Hematopoietic multipotent progenitor cell (in vitro differentiated cells): ENCODE results near the gene ATP8A2. TPM values are rescaled to one million over a fixed set of nuclear protein-coding genes. Genes with fewer than 3 reads are reported as not detected.
"Not testable (repeated sequence)": the region's sequence is repeated elsewhere in the genome, so short reads cannot be mapped to it uniquely, and the experiment has no call there.

Source experiments
- DNase-seq, 3 donors: peaks; one replicate each; pipeline ENCODE4 v3.0.0-alpha.2; 2011 to 2015; ENCODE audit warnings: low read depth in 2 of 3, low spot score in 2 of 3
- total RNA-seq: library from RNA; depleted of rRNA; stranded (reverse); fragments of >200 nt; gene quantifications from one replicate; pipeline ENCODE4 v1.2.3, GENCODE V29; 2012

ATP8A2 gene
- total RNA-seq, 1 donor: under 0.01 TPM

GRCh38 chr13:25784119-25784518 lies 412.3 kb downstream of the ATP8A2 start:
- no peak for DNase-seq

- not testable (repeated sequence) for DNase-seq
These were observed 418.4 kb downstream of the ATP8A2 start for GRCh38 chr13:25790137-25790536.

GRCh38 chr13:25795277-25795676 lies 423.5 kb downstream of the ATP8A2 start:
- DNase-seq: no peak

GRCh38 chr13:25796474-25796873 lies 424.7 kb downstream of the ATP8A2 start:
- no peak for DNase-seq

- DNase-seq: no peak
These were observed 427.2 kb downstream of the ATP8A2 start for GRCh38 chr13:25798998-25799397.

- DNase-seq: no peak
These were observed 428.7 kb downstream of the ATP8A2 start for GRCh38 chr13:25800523-25800922.

- DNase-seq: no peak
These were observed 430.8 kb downstream of the ATP8A2 start for GRCh38 chr13:25802579-25802978.

GRCh38 chr13:25803641-25804040 lies 431.9 kb downstream of the ATP8A2 start:
- no peak for DNase-seq

GRCh38 chr13:25806264-25806974 lies 434.6 kb downstream of the ATP8A2 start:
- no peak for DNase-seq

- no peak for DNase-seq
These were observed 435.8 kb downstream of the ATP8A2 start for GRCh38 chr13:25807562-25807961.

GRCh38 chr13:25811506-25811905 lies 439.7 kb downstream of the ATP8A2 start:
- DNase-seq: no peak

GRCh38 chr13:25816239-25816638 lies 444.5 kb downstream of the ATP8A2 start:
- no peak for DNase-seq

GRCh38 chr13:25819856-25820530 lies 448.2 kb downstream of the ATP8A2 start:
- DNase-seq: no peak

GRCh38 chr13:25821776-25822175 lies 450.0 kb downstream of the ATP8A2 start:
- DNase-seq: no peak

- DNase-seq: not testable (repeated sequence)
These were observed 455.4 kb downstream of the ATP8A2 start for GRCh38 chr13:25827221-25827620.

GRCh38 chr13:25827831-25828465 lies 456.2 kb downstream of the ATP8A2 start:
- DNase-seq: no peak

GRCh38 chr13:25833761-25834160 lies 462.0 kb downstream of the ATP8A2 start:
- no peak for DNase-seq

GRCh38 chr13:25836574-25837336 lies 465.0 kb downstream of the ATP8A2 start:
- DNase-seq: no peak

- DNase-seq: no peak
These were observed 467.6 kb downstream of the ATP8A2 start for GRCh38 chr13:25839371-25839770.

GRCh38 chr13:25840261-25840660 lies 468.5 kb downstream of the ATP8A2 start:
- no peak for DNase-seq

- DNase-seq: no peak
These were observed 469.2 kb downstream of the ATP8A2 start for GRCh38 chr13:25840931-25841330.
